ENCODE measurements around the gene ATXN7L1. TPM values are rescaled to one million over a fixed set of nuclear protein-coding genes. Genes with fewer than 3 reads are reported as not detected.

The ATXN7L1 gene
- total RNA-seq, 1 experiment from 2014 or later = 24.3 TPM

GRCh38 chr7:105661625-105662024 is 214.8 kb downstream of the ATXN7L1 start:
- no peak overlapping the region for H3K23ac ChIP-seq (ENCODE audit: insufficient read length, low read depth, low read length)

More at GRCh38 chr7:105661625-105662024, 214.8 kb downstream of the ATXN7L1 start:
- Mint-ChIP-seq H3K36me3 (ENCODE audit: insufficient read depth in 1 of 3, low read depth in 3 of 3) (peaks cover 4 to 40% (median 31%) of the 10 kb centered on the region in 3 experiments; a peak in 6 of 7 replicates), H3K27ac (no peak overlapping the region), H3K4me1 (peaks cover 22 to 26% of the 10 kb centered on the region in 2 experiments), H3K9me3 (no peaks in the 10 kb centered on the region), H3K4me3 (no peak overlapping the region), H3K27me3 (ENCODE audit: low read depth) (no peaks in the 10 kb centered on the region)
- no peak overlapping the region for H3T11ph ChIP-seq (ENCODE audit: low read length)
- H2BK15ac ChIP-seq (ENCODE audit: low read depth, low read length) = no peak overlapping the region
- H3K79me1 ChIP-seq (ENCODE audit: insufficient read depth, low read depth, low read length, poor library complexity, severe bottlenecking) = no peaks in the 10 kb centered on the region
- no peak overlapping the region for H3K56ac ChIP-seq (ENCODE audit: insufficient read length, low read depth, low read length)
- H3K4me1 ChIP-seq (ENCODE audit: insufficient read depth, low read length) = peaks cover 11% of the 10 kb centered on the region
- H4K20me1 ChIP-seq (ENCODE audit: control insufficient read depth, insufficient read depth, insufficient read length) = no peaks in the 10 kb centered on the region
- WGBS (ENCODE audit: extremely low coverage, insufficient read length, low lambda C conversion rate) = no CpG with 5 or more reads among the region's 6 CpGs
- H3K14ac ChIP-seq (ENCODE audit: insufficient read depth, low read length) = no peak overlapping the region
- TF ChIP-seq CTCF (conservative IDR thresholded peaks at IDR 0.05) = no peak
- H2AFZ ChIP-seq (ENCODE audit: low read length) = no peak overlapping the region
- no peaks in the 10 kb centered on the region for H3K79me2 ChIP-seq (ENCODE audit: insufficient read depth, low read length)
- H3K9me3 ChIP-seq (ENCODE audit: control insufficient read depth, low read depth, low read length) = no peaks in the 10 kb centered on the region
- H2BK12ac ChIP-seq (ENCODE audit: insufficient read length, low read depth, low read length) = no peak overlapping the region
- no peak overlapping the region for H3K4me2 ChIP-seq (ENCODE audit: insufficient read depth, insufficient read length, low read length)
- H3K18ac ChIP-seq (ENCODE audit: insufficient read length, low read depth, low read length) = no peak overlapping the region
- H2BK120ac ChIP-seq (ENCODE audit: low read depth, low read length, poor library complexity, severe bottlenecking) = no peak overlapping the region
- no peak overlapping the region for H3K27ac ChIP-seq (ENCODE audit: insufficient read length, low read depth, low read length)
- DNase-seq = no peak
- H3K4ac ChIP-seq (ENCODE audit: low read depth, low read length) = no peak overlapping the region
- H4K8ac ChIP-seq (replicated peaks; ENCODE audit: insufficient read length, low read depth, low read length) = no peak overlapping the region
- H3K27me3 ChIP-seq (ENCODE audit: insufficient read depth, low read length) = no peaks in the 10 kb centered on the region
- H3K9ac ChIP-seq (ENCODE audit: extremely low read depth, insufficient read length, low read length) = no peak overlapping the region
- no peak overlapping the region for H2BK5ac ChIP-seq (ENCODE audit: insufficient read length, low read length)
- H4K91ac ChIP-seq (ENCODE audit: insufficient read length, low read depth, low read length) = no peak overlapping the region
- no peak overlapping the region for H2AK5ac ChIP-seq (ENCODE audit: insufficient read length, low read length)
- no peaks in the 10 kb centered on the region for H3K23me2 ChIP-seq (ENCODE audit: insufficient read length, low read depth, low read length, poor library complexity, severe bottlenecking)
- H2BK20ac ChIP-seq (ENCODE audit: low read depth, low read length, poor library complexity, severe bottlenecking) = no peak overlapping the region
- H4K5ac ChIP-seq (ENCODE audit: insufficient read length, low read depth, low read length) = no peak overlapping the region
